NCI-H526 treated with DMSO at 0.1 percent for 48 hours (cell line): ENCODE measurements around the gene IFITM1.
"Not testable (repeated sequence)": the region's sequence is repeated elsewhere in the genome, so short reads cannot be mapped to it uniquely, and the experiment has no call there.

Experiments used
- DNase-seq: peaks from one replicate; lab custom pipeline; 2025; lab: John Stamatoyannopoulos, UW

IFITM1 gene

GRCh38 chr11:344836-345578 lies 31.2 kb downstream of the IFITM1 start:
- DNase-seq: no peak

- DNase-seq: no peak
Measured at GRCh38 chr11:346529-346928, 32.7 kb downstream of the IFITM1 start.

- DNase-seq: not testable (repeated sequence)
Measured at GRCh38 chr11:349270-349954, 35.6 kb downstream of the IFITM1 start.

GRCh38 chr11:350033-350722 lies 36.3 kb downstream of the IFITM1 start:
- not testable (repeated sequence) for DNase-seq

GRCh38 chr11:350723-351255 lies 36.9 kb downstream of the IFITM1 start:
- DNase-seq: no peak

GRCh38 chr11:351411-351810 lies 37.6 kb downstream of the IFITM1 start:
- DNase-seq: no peak

- DNase-seq: no peak
Measured at GRCh38 chr11:352456-353031, 38.7 kb downstream of the IFITM1 start.

GRCh38 chr11:353179-353873 lies 39.5 kb downstream of the IFITM1 start:
- no peak for DNase-seq

- DNase-seq: peak; percentile 66
Measured at GRCh38 chr11:355581-356458, 42.0 kb downstream of the IFITM1 start.

GRCh38 chr11:356610-357009 lies 42.8 kb downstream of the IFITM1 start:
- DNase-seq: no peak

GRCh38 chr11:357582-357981 lies 43.7 kb downstream of the IFITM1 start:
- no peak for DNase-seq

GRCh38 chr11:358129-358800 lies 44.4 kb downstream of the IFITM1 start:
- DNase-seq: no peak

- DNase-seq: no peak
Measured at GRCh38 chr11:359181-359714, 45.4 kb downstream of the IFITM1 start.

- no peak for DNase-seq
Measured at GRCh38 chr11:360326-361280, 46.8 kb downstream of the IFITM1 start.

- DNase-seq: no peak
Measured at GRCh38 chr11:362642-363442, 49.0 kb downstream of the IFITM1 start.

GRCh38 chr11:363443-363805 lies 49.6 kb downstream of the IFITM1 start:
- not testable (repeated sequence) for DNase-seq

GRCh38 chr11:363948-364761 lies 50.3 kb downstream of the IFITM1 start:
- peak; percentile 45 for DNase-seq
